HepG2 (cell line): ENCODE data around the gene TNIP1. TPM values are rescaled to one million over a fixed set of nuclear protein-coding genes. Genes with fewer than 3 reads are reported as not detected.

ENCODE experiments used
- ATAC-seq: fragments of 200-7000 bp; cut with Tn5 transposase; 3 replicates; pipeline ENCODE4 v1.9.1; 2020; ENCODE audit warnings: mild to moderate bottlenecking, moderate library complexity
- BruUV-seq: library from RNA; stranded (reverse); fragments of 400-500 nt; replicated peaks from 2 replicates; lab custom pipeline; 2021; lab: Mats Ljungman, UMichigan
- CTCF ChIA-PET: fragments of 300-600 bp; formaldehyde crosslinking; extraction: SDS; loops from one replicate; lab custom pipeline; 2021; ENCODE audit warnings: low total read pairs, inconsistent platforms, low intra/inter-chr PET ratio; lab: Yijun Ruan, JAX
- POLR2A ChIA-PET: fragments of 350-600 bp; sonication (Branson Sonifier 250); formaldehyde crosslinking; loops from one replicate; lab custom pipeline; 2020; ENCODE audit warnings: antibody characterized with exemption, inconsistent platforms; lab: Yijun Ruan, JAX
- DNase-seq: peaks from one replicate; pipeline ENCODE4 v3.0.0-alpha.2; 2015; ENCODE audit warnings: low spot score
- FAIRE-seq: peaks from 3 replicates; lab custom pipeline; 2011; peaks lifted over from hg19 to GRCh38; lab: Jason Lieb, UNC
- H2AFZ ChIP-seq: one replicate; pipeline ENCODE4 v1.6.1; 2011; ENCODE audit warnings: low read length, inconsistent platforms
- H3K27ac ChIP-seq: fragments of 300-600 bp; 3 replicates; pipeline ENCODE4 v1.8.0; 2011; ENCODE audit warnings: mixed run types, mild to moderate bottlenecking, mixed read lengths, low read length, inconsistent platforms; ENCODE audit not compliant: insufficient read depth; ENCODE audit errors: extremely low read length
- H3K27me3 ChIP-seq, 2 experiments: fragments of 200-600 bp in 1 of 2; 2 replicates in 1 of 2; 3 replicates in 1 of 2; pipeline versions ENCODE4 v1.6.0 to v1.8.0; 2011; ENCODE audit warnings: low read length in 2 of 2, mild to moderate bottlenecking in 2 of 2, moderate library complexity in 2 of 2, inconsistent platforms in 1 of 2; ENCODE audit not compliant: insufficient read depth in 2 of 2, control insufficient read depth in 1 of 2
- H3K36me3 ChIP-seq, 2 experiments: fragments of 200-600 bp in 1 of 2; replicated peaks in 1 of 2; 2 replicates in 1 of 2; 3 replicates in 1 of 2; pipeline versions ENCODE4 v1.5.1 to v1.8.0; 2011; ENCODE audit warnings: low read length in 2 of 2, inconsistent platforms in 1 of 2; ENCODE audit not compliant: insufficient read depth in 2 of 2, control insufficient read depth in 1 of 2
- H3K4me1 ChIP-seq: 2 replicates; pipeline ENCODE4 v1.5.1; 2012; ENCODE audit warnings: low read length, inconsistent platforms; ENCODE audit not compliant: insufficient read depth
- H3K4me2 ChIP-seq: 2 replicates; pipeline ENCODE4 v1.6.0; 2011; ENCODE audit warnings: low read depth, low read length, inconsistent platforms
- H3K4me3 ChIP-seq, 3 experiments: fragments of 200-600 bp in 1 of 3; sonication (generic), shearing (Covaris generic) in 1 of 3; replicated peaks in 1 of 3; 2 replicates each; pipeline ENCODE4 v1.5.1; 2011 to 2016; ENCODE audit warnings: low read length in 3 of 3, inconsistent platforms in 2 of 3, low read depth in 2 of 3, mild to moderate bottlenecking in 2 of 3, control low read depth in 1 of 3, mixed read lengths in 1 of 3; ENCODE audit not compliant: insufficient read depth in 1 of 3
- H3K79me2 ChIP-seq: one replicate; pipeline ENCODE4 v1.6.1; 2011; ENCODE audit warnings: low read length, inconsistent platforms; ENCODE audit not compliant: insufficient read depth
- H3K9ac ChIP-seq: 2 replicates; pipeline ENCODE4 v1.6.0; 2011; ENCODE audit warnings: mild to moderate bottlenecking, low read depth, low read length, inconsistent platforms; ENCODE audit not compliant: insufficient read depth
- H3K9me3 ChIP-seq: 2 replicates; pipeline ENCODE4 v1.5.1; 2012; ENCODE audit warnings: mild to moderate bottlenecking, low read length
- H4K20me1 ChIP-seq: 2 replicates; pipeline ENCODE4 v1.6.0; 2011; ENCODE audit warnings: inconsistent platforms, mild to moderate bottlenecking, low read length, moderate library complexity; ENCODE audit not compliant: insufficient read depth
- ARHGAP35 ChIP-seq: sonication (generic); formaldehyde crosslinking; IDR thresholded peaks from 2 replicates; pipeline ENCODE4 v1.9.0; 2022; ENCODE audit warnings: mild to moderate bottlenecking, inconsistent platforms, moderate library complexity, missing genetic modification reagents, borderline replicate concordance
- GABPA ChIP-seq, 2 experiments: IDR thresholded peaks; 2 replicates each; pipeline ENCODE4 v1.6.1; 2011 to 2016; ENCODE audit warnings: low read depth in 2 of 2, low read length in 1 of 2, missing biosample characterization in 1 of 2, missing genetic modification characterization in 1 of 2
- JUN ChIP-seq: sonication (generic); formaldehyde crosslinking; IDR thresholded peaks from 2 replicates; pipeline ENCODE4 v1.4.0; 2020; ENCODE audit warnings: mild to moderate bottlenecking, missing genetic modification reagents
- MED1 ChIP-seq: sonication (generic); formaldehyde crosslinking; IDR thresholded peaks from 2 replicates; pipeline ENCODE4 v1.4.0; 2020; ENCODE audit warnings: missing genetic modification reagents
- RFXANK ChIP-seq: IDR thresholded peaks from 2 replicates; pipeline ENCODE4 v1.6.1; 2016
- ZNF24 ChIP-seq: fragments of 450-650 bp; IDR thresholded peaks from 2 replicates; pipeline ENCODE4 v1.6.1; 2017; ENCODE audit warnings: antibody characterized with exemption, mild to moderate bottlenecking
- ZNF441 ChIP-seq: sonication (generic); formaldehyde crosslinking; IDR thresholded peaks from 2 replicates; pipeline ENCODE4 v1.7.0; 2021; ENCODE audit warnings: missing genetic modification reagents, borderline replicate concordance
- ZNF460 ChIP-seq: sonication (generic); formaldehyde crosslinking; IDR thresholded peaks from 2 replicates; pipeline ENCODE4 v1.5.1; 2020; ENCODE audit warnings: missing genetic modification reagents, mild to moderate bottlenecking, borderline replicate concordance
- ZNF546 ChIP-seq: sonication (generic); formaldehyde crosslinking; conservative IDR thresholded peaks from 2 replicates; pipeline ENCODE4 v1.8.1; 2023; ENCODE audit warnings: mild to moderate bottlenecking, missing genetic modification reagents
- ZNF589 ChIP-seq: sonication (generic); formaldehyde crosslinking; conservative IDR thresholded peaks from 2 replicates; pipeline ENCODE4 v1.8.0; 2022; ENCODE audit warnings: mild to moderate bottlenecking, moderate library complexity, missing genetic modification reagents
- ZNF629 ChIP-seq: sonication (generic); formaldehyde crosslinking; conservative IDR thresholded peaks from 2 replicates; pipeline ENCODE4 v1.5.0; 2020; ENCODE audit warnings: missing genetic modification reagents
- ZNF75D ChIP-seq: sonication (generic); formaldehyde crosslinking; IDR thresholded peaks from 2 replicates; pipeline ENCODE4 v1.8.1; 2023; ENCODE audit warnings: missing genetic modification reagents, mild to moderate bottlenecking, borderline replicate concordance
- WGBS: methylation state at CpG from one replicate; pipeline ENCODE4 v1.1.6; 2017; ENCODE audit warnings: low lambda C conversion rate; 5-methylcytosine and 5-hydroxymethylcytosine counted together
- in situ Hi-C: cut with HindIII; loops from 2 replicates; pipeline ENCODE4 v1.10.0; 2017; ENCODE audit warnings: low pct_unique_long_range_greater_than_20kb; ENCODE audit not compliant: extremely low pct_ligation_motif_present
- intact Hi-C: fragments of 100-400 bp; cut with micrococcal nuclease; formaldehyde crosslinking; loops from one replicate; pipeline ENCODE4 v1.10.0; 2022; ENCODE audit not compliant: unreplicated experiment
- polyA plus RNA-seq, 8 experiments: library from polyadenylated mRNA; depleted of rRNA in 3 of 8; stranded (reverse) in 7 of 8; unstranded in 1 of 8; fragments of >200 nt; fragmentation: Illumina TruSeq in 4 of 8; extraction: Trizol in 4 of 8; gene quantifications; 2 replicates each; pipeline versions ENCODE4 v1.2.1 to v1.2.3, GENCODE V29; 2011 to 2016; ENCODE audit warnings: low read depth in 4 of 8, missing spikeins in 1 of 8, mixed read lengths in 1 of 8; ENCODE audit not compliant: insufficient read depth in 1 of 8
- total RNA-seq, 5 experiments: library from RNA; depleted of rRNA; stranded (reverse); fragments of >200 nt; fragmentation: Illumina TruSeq; extraction: Trizol; gene quantifications; 2 replicates each; pipeline ENCODE4 v1.2.3, GENCODE V29; 2016; ENCODE audit warnings: low read depth in 1 of 5
- TF ChIP-seq, protein P1 (sequence below): IDR thresholded peaks from 2 replicates; pipeline ENCODE4 v1.6.1; 2012; ENCODE audit warnings: low read depth, low read length, improper control_type of control experiment

TNIP1 gene
- total and polyA plus RNA-seq, 2 of the 13 experiments (the other 11 are each of a cell fraction or from before 2014, with no cell fraction given): 26.2 to 45.9 TPM

DNA sequence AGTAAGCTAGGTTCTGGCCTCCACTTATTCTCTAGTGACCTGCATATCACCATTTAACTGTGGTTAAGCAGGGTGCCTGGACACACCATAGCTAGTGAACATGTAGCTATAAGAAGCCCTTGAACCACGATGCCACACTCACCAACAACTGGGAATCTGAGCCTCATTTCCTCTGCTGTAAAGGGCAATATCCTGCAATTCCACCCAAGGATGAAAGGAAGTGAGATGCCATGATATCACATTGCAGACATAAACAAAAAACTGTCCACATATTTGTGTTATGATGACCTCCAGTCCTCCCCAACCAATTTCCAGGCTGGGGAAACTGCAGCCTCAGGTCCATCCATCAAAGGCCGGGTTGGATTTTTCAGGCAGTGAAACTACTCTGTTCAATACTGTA, 10.4 kb downstream of the TNIP1 start:
- H2AFZ ChIP-seq: no peak overlapping the region
- H3K36me3 ChIP-seq: peaks cover 10 to 42% of the 10 kb centered on the region in 2 experiments
- TF ChIP-seq ZNF24: no peak
- no peak for TF ChIP-seq ZNF589 (CRISPR knock-in tag)
- no peak for TF ChIP-seq ARHGAP35 (CRISPR knock-in tag)
- no peak for TF ChIP-seq ZNF546
- no peak for TF ChIP-seq ZNF441 (CRISPR knock-in tag)
- TF ChIP-seq MED1 (CRISPR knock-in tag): no peak
- TF ChIP-seq, protein P1, sequence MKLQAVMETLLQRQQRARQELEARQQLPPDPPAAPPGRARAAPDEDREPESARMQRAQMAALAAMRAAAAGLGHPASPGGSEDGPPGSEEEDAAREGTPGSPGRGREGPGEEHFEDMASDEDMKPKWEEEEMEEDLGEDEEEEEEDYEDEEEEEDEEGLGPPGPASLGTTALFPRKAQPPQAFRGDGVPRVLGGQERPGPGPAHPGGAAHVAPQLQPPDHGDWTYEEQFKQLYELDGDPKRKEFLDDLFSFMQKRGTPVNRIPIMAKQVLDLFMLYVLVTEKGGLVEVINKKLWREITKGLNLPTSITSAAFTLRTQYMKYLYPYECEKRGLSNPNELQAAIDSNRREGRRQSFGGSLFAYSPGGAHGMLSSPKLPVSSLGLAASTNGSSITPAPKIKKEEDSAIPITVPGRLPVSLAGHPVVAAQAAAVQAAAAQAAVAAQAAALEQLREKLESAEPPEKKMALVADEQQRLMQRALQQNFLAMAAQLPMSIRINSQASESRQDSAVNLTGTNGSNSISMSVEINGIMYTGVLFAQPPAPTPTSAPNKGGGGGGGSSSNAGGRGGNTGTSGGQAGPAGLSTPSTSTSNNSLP: no peak
- no peak for TF ChIP-seq ZNF629 (CRISPR knock-in tag)
- no peak for TF ChIP-seq ZNF460 (CRISPR knock-in tag)
- TF ChIP-seq JUN (CRISPR knock-in tag): no peak
- no peak for TF ChIP-seq ZNF75D
- no peak for TF ChIP-seq RFXANK (CRISPR knock-in tag)
- TF ChIP-seq GABPA (IDR thresholded peaks at IDR 0.05; ENCODE audit: low read depth, low read length): no peak
- no peak for TF ChIP-seq GABPA (CRISPR knock-in tag; IDR thresholded peaks at IDR 0.05; ENCODE audit: low read depth)
- intact Hi-C loops: no loop called here
- no peaks in the 10 kb centered on the region for H3K9me3 ChIP-seq
- H3K9ac ChIP-seq: no peak overlapping the region
- H3K27ac ChIP-seq: no peak overlapping the region
- FAIRE-seq: no peak
- ChIA-PET CTCF (no interaction called here), POLR2A (interaction anchor here (0.6 to 1.5 kb wide), 3 partner anchors 11 to 15 kb away, joined by 3 to 4 read pairs (median 3); partner anchors contain the start of gene TNIP1)
- ATAC-seq: no peak
- H3K27me3 ChIP-seq: no peaks in the 10 kb centered on the region
- H3K4me3 ChIP-seq: no peak overlapping the region
- in situ Hi-C loops: no loop called here
- peaks cover 33% of the 10 kb centered on the region for H3K4me1 ChIP-seq
- no TSS peak for BruUV-seq
- 94% methylated on average over 2 of the region's 2 CpGs for WGBS
- peaks cover 94% of the 10 kb centered on the region for H3K79me2 ChIP-seq
- H3K4me2 ChIP-seq: no peak overlapping the region
- no peak for DNase-seq
- H4K20me1 ChIP-seq: peaks cover 65% of the 10 kb centered on the region
